GM13976 (cell line): ENCODE results near the gene MXD4.

Source experiments
- DNase-seq: peaks from one replicate; pipeline ENCODE4 v3.0.0; 2012; ENCODE audit warnings: low spot score
- CTCF ChIP-seq: IDR thresholded peaks from 2 replicates; pipeline ENCODE4 v1.5.1; 2012; ENCODE audit warnings: borderline replicate concordance, mild to moderate bottlenecking; ENCODE audit not compliant: insufficient read depth; ENCODE audit errors: extremely low read depth, missing control alignments, control extremely low read depth
- in situ Hi-C: fragments of 300-500 bp; cut with MboI; formaldehyde crosslinking; loops from one replicate; pipeline ENCODE4 v1.12.0; 2022; ENCODE audit warnings: low sequenced_read_pairs, mixed read lengths, inconsistent platforms; ENCODE audit not compliant: unreplicated experiment

Gene MXD4

GRCh38 chr4:2258091-2259035 lies 3.5 kb downstream of the MXD4 start:
- no peak for DNase-seq
- in situ Hi-C loops, result no loop called here
- no peak for TF ChIP-seq CTCF

- no peak for TF ChIP-seq CTCF
- in situ Hi-C loops, result no loop called here
- no peak for DNase-seq
Measured at GRCh38 chr4:2257361-2258081, 4.4 kb downstream of the MXD4 start.

GRCh38 chr4:2256781-2257191 lies 5.1 kb downstream of the MXD4 start:
- in situ Hi-C loops, result no loop called here
- no peak for DNase-seq
- no peak for TF ChIP-seq CTCF

- TF ChIP-seq CTCF, result no peak
- DNase-seq, result no peak
- in situ Hi-C loops, result no loop called here
Measured at GRCh38 chr4:2256156-2256731, 5.7 kb downstream of the MXD4 start.

- DNase-seq, result no peak
- TF ChIP-seq CTCF, result no peak
- in situ Hi-C loops, result no loop called here
Measured at GRCh38 chr4:2255501-2256155, 6.3 kb downstream of the MXD4 start.
